ENCODE results near the gene NME9. TPM values are rescaled to one million over a fixed set of nuclear protein-coding genes. Genes with fewer than 3 reads are reported as not detected.

The NME9 gene
- total RNA-seq, 5 donors from 2014 or later (not counting 1 experiment from before 2014, with no cell fraction given) = 0.51 to 1.3 (median 0.88) TPM

DNA sequence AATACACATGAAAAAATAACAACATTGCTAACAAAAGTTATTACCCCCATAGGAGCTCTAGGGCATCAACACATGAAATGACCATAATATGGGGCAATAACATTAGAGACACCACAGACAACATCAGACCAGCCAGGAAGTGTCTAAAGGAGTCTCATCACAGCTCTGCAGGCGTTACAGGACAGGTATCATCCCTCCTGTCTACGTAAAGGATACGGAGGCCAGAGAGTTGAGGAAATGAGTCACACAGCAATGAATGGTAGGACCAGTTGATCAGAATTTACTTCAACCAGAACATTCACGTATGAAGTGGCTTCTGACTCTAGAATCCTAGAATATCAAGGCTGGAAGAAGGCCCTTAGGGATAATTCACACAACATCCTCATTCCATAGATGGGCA, 1.8 kb downstream of the NME9 start:
- Histone ChIP-seq H3K27ac (ENCODE audit: low read length) (no peak overlapping the region), H3K4me3 (ENCODE audit: control insufficient read depth in 1 of 2, extremely low read depth in 1 of 2, low read length in 1 of 2) (no peak overlapping the region), H3K4me1 (ENCODE audit: control insufficient read depth in 1 of 2, extremely low read depth in 1 of 2, insufficient read depth in 2 of 2, low read length in 2 of 2) (peaks cover 9 to 20% of the 10 kb centered on the region in 2 experiments), H3K27me3 (replicated peaks in 1 of 2; ENCODE audit: control insufficient read depth in 2 of 2, extremely low read depth in 1 of 2, insufficient read depth in 2 of 2, low read length in 1 of 2) (no peaks in the 10 kb centered on the region), H3K36me3 (ENCODE audit: control insufficient read depth in 2 of 2, extremely low read depth in 1 of 2, insufficient read depth in 1 of 2, low read length in 1 of 2) (no peaks in the 10 kb centered on the region), H3K9me3 (no peaks in the 10 kb centered on the region)
- ChIA-PET POLR2A (no interaction called here), CTCF (interaction anchor here (0.5 to 1.4 kb wide), 5 partner anchors 8 to 597 kb away, joined by 3 read pairs; no protein-coding TSS in a partner anchor)
- Mint-ChIP-seq H3K4me3 (peak overlapping the region in 1 of 3 donors; percentile 12), H3K27me3 (no peaks in the 10 kb centered on the region), H3K36me3 (no peaks in the 10 kb centered on the region), H3K27ac (peak overlapping the region in 1 of 2 donors; percentile 25), H3K9me3 (no peaks in the 10 kb centered on the region), H3K4me1 (peaks cover 37 to 48% (median 43%) of the 10 kb centered on the region in 3 donors)
- ATAC-seq (replicated peaks in 1 of 4) (no peak), DNase-seq (no peak)
- WGBS (ENCODE audit: insufficient coverage) = 53% methylated on average over 3 of the region's 4 CpGs

DNA sequence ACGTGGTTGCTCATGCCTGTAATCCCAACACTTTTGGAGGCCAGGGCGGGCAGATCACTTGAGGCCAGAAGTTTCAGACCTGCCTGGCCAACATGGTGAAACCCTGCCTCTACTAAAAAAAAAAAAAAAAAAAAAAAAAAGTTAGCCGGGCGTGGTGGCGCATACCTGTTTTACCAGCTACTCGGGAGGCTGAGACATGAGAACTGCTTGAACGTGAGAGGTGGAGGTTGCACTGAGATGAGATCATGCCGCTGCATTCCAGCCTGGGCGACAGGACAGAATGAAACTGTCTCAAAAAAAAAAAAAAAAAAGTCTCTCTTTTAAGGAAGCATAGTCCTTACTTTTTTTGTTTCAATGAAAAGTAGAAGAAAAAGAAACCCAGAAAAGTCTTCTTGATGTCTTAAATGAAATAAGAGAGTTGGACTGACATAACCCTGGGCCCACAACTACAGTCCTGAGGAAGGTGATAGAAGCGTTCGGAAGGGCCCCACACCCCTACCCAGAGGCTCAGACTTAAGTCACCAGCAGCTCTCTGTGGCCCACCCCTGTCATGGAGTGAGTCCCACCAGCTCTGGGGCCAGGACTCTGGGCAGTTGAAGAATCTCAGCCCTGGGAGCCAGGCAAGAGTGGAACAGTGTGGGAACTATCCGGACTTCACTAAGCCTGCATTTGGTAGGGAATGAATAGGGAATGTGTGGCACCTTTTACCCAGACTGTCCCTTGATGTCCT, 2.6 kb downstream of the NME9 start:
- Mint-ChIP-seq H3K4me1 (peaks cover 43 to 50% (median 47%) of the 10 kb centered on the region in 3 donors), H3K27me3 (no peaks in the 10 kb centered on the region), H3K9me3 (no peaks in the 10 kb centered on the region), H3K36me3 (no peaks in the 10 kb centered on the region), H3K27ac (no peak overlapping the region), H3K4me3 (no peak overlapping the region)
- Histone ChIP-seq H3K9me3 (no peaks in the 10 kb centered on the region), H3K27ac (ENCODE audit: low read length) (no peak overlapping the region), H3K4me1 (ENCODE audit: control insufficient read depth in 1 of 2, extremely low read depth in 1 of 2, insufficient read depth in 2 of 2, low read length in 2 of 2) (peaks cover 14 to 28% of the 10 kb centered on the region in 2 experiments), H3K36me3 (ENCODE audit: control insufficient read depth in 2 of 2, extremely low read depth in 1 of 2, insufficient read depth in 1 of 2, low read length in 1 of 2) (no peaks in the 10 kb centered on the region), H3K27me3 (replicated peaks in 1 of 2; ENCODE audit: control insufficient read depth in 2 of 2, extremely low read depth in 1 of 2, insufficient read depth in 2 of 2, low read length in 1 of 2) (no peaks in the 10 kb centered on the region), H3K4me3 (ENCODE audit: control insufficient read depth in 1 of 2, extremely low read depth in 1 of 2, low read length in 1 of 2) (no peak overlapping the region)
- WGBS (ENCODE audit: insufficient coverage) = 86% methylated on average over 3 of the region's 12 CpGs
- ChIA-PET CTCF (no interaction called here), POLR2A (interaction anchor here in 1 of 2 donors (0.8 kb wide), 1 partner anchor 140 kb away, joined by 8 read pairs; the partner anchor contains the start of gene ARMC8)
- ATAC-seq (replicated peaks in 1 of 4) (no peak), DNase-seq (no peak)

GRCh38 chr3:138325990-138326389, 3.7 kb downstream of the NME9 start:
- H3K27me3 Mint-ChIP-seq = no peaks in the 10 kb centered on the region
- Histone ChIP-seq H3K9me3 (no peaks in the 10 kb centered on the region), H3K27ac (ENCODE audit: low read length) (no peak overlapping the region), H3K27me3 (replicated peaks in 1 of 2; ENCODE audit: control insufficient read depth in 2 of 2, extremely low read depth in 1 of 2, insufficient read depth in 2 of 2, low read length in 1 of 2) (no peaks in the 10 kb centered on the region), H3K4me1 (ENCODE audit: control insufficient read depth in 1 of 2, extremely low read depth in 1 of 2, insufficient read depth in 2 of 2, low read length in 2 of 2) (peaks cover 14 to 31% of the 10 kb centered on the region in 2 experiments), H3K4me3 (ENCODE audit: control insufficient read depth in 1 of 2, extremely low read depth in 1 of 2, low read length in 1 of 2) (no peak overlapping the region), H3K36me3 (ENCODE audit: control insufficient read depth in 2 of 2, extremely low read depth in 1 of 2, insufficient read depth in 1 of 2, low read length in 1 of 2) (no peaks in the 10 kb centered on the region)
- ATAC-seq (replicated peaks in 1 of 4) (no peak), DNase-seq (no peak)
- CTCF ChIA-PET = interaction anchor here in 1 of 2 donors (0.6 to 0.7 kb wide), 3 partner anchors 9 to 269 kb away, joined by 3 to 9 read pairs (median 5); no protein-coding TSS in a partner anchor
- H3K27ac Mint-ChIP-seq = no peak overlapping the region
- no peaks in the 10 kb centered on the region for H3K36me3 Mint-ChIP-seq
- peaks cover 49 to 56% (median 52%) of the 10 kb centered on the region in 3 donors for H3K4me1 Mint-ChIP-seq
- H3K9me3 Mint-ChIP-seq = no peaks in the 10 kb centered on the region
- no peak overlapping the region for H3K4me3 Mint-ChIP-seq
- POLR2A ChIA-PET = interaction anchor here in 1 of 2 donors (0.6 kb wide), 1 partner anchor 12 kb away, joined by 3 read pairs; no protein-coding TSS in a partner anchor

DNA sequence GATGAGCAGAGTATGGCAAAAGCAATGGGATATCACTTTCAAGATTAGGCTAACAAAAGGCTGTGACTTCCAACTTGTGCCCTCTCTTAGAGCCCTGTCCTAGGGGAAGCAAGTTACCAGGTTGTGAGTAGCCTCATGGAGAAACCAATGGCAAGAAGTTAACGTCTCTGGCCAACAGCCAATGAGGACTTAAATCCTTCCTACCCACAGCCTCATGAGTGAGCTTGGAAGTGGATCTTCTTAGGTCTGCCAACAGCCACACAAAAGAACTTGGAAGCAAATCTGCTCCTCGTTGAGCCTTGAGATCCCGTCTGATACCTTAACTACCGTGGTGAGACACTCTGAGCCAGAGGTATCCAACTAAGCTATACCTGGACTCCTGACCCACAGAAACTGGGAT, 5.7 kb downstream of the NME9 start:
- DNase-seq = no peak
- Histone ChIP-seq H3K27me3 (replicated peaks in 1 of 2; ENCODE audit: control insufficient read depth in 2 of 2, extremely low read depth in 1 of 2, insufficient read depth in 2 of 2, low read length in 1 of 2) (no peaks in the 10 kb centered on the region), H3K4me1 (ENCODE audit: control insufficient read depth in 1 of 2, extremely low read depth in 1 of 2, insufficient read depth in 2 of 2, low read length in 2 of 2) (peaks cover 14 to 22% of the 10 kb centered on the region in 2 experiments), H3K4me3 (ENCODE audit: control insufficient read depth in 1 of 2, extremely low read depth in 1 of 2, low read length in 1 of 2) (no peak overlapping the region), H3K36me3 (ENCODE audit: control insufficient read depth in 2 of 2, extremely low read depth in 1 of 2, insufficient read depth in 1 of 2, low read length in 1 of 2) (no peaks in the 10 kb centered on the region), H3K27ac (ENCODE audit: low read length) (no peak overlapping the region), H3K9me3 (no peaks in the 10 kb centered on the region)
- H3K27me3 Mint-ChIP-seq = no peaks in the 10 kb centered on the region
- H3K27ac Mint-ChIP-seq = no peak overlapping the region
- ChIA-PET POLR2A (no interaction called here), CTCF (no interaction called here)
- ATAC-seq (replicated peaks in 1 of 4) = no peak
- H3K36me3 Mint-ChIP-seq = no peaks in the 10 kb centered on the region
- H3K4me1 Mint-ChIP-seq = peaks cover 42 to 47% (median 42%) of the 10 kb centered on the region in 3 donors
- no peaks in the 10 kb centered on the region for H3K9me3 Mint-ChIP-seq
- H3K4me3 Mint-ChIP-seq = no peak overlapping the region
- no CpG with 5 or more reads among the region's 4 CpGs for WGBS (ENCODE audit: insufficient coverage)

GRCh38 chr3:138317687-138318086, 12.0 kb downstream of the NME9 start:
- Mint-ChIP-seq H3K27ac (no peak overlapping the region), H3K4me3 (no peak overlapping the region), H3K9me3 (peaks cover 0 to 2% (median 1%) of the 10 kb centered on the region in 3 donors), H3K27me3 (no peaks in the 10 kb centered on the region), H3K36me3 (no peaks in the 10 kb centered on the region), H3K4me1 (peaks cover 10 to 15% (median 14%) of the 10 kb centered on the region in 3 donors)
- H3K27me3 ChIP-seq (replicated peaks in 1 of 2; ENCODE audit: control insufficient read depth in 2 of 2, extremely low read depth in 1 of 2, insufficient read depth in 2 of 2, low read length in 1 of 2) = no peaks in the 10 kb centered on the region
- no peak overlapping the region for H3K4me3 ChIP-seq (ENCODE audit: control insufficient read depth in 1 of 2, extremely low read depth in 1 of 2, low read length in 1 of 2)
- ATAC-seq (replicated peaks in 1 of 4) (no peak), DNase-seq (no peak)
- H3K36me3 ChIP-seq (ENCODE audit: control insufficient read depth in 2 of 2, extremely low read depth in 1 of 2, insufficient read depth in 1 of 2, low read length in 1 of 2) = no peaks in the 10 kb centered on the region
- peaks cover 4 to 10% of the 10 kb centered on the region in 2 experiments for H3K4me1 ChIP-seq (ENCODE audit: control insufficient read depth in 1 of 2, extremely low read depth in 1 of 2, insufficient read depth in 2 of 2, low read length in 2 of 2)
- ChIA-PET POLR2A (interaction anchor here in 1 of 2 donors (0.8 kb wide), 1 partner anchor 25 kb away, joined by 3 read pairs; no protein-coding TSS in a partner anchor), CTCF (interaction anchor here in 1 of 2 donors (0.9 kb wide), 1 partner anchor 8 kb away, joined by 5 read pairs; no protein-coding TSS in a partner anchor)
- no CpG with 5 or more reads among the region's 1 CpG for WGBS (ENCODE audit: insufficient coverage)
- no peaks in the 10 kb centered on the region for H3K9me3 ChIP-seq
- no peak overlapping the region for H3K27ac ChIP-seq (ENCODE audit: low read length)

DNA sequence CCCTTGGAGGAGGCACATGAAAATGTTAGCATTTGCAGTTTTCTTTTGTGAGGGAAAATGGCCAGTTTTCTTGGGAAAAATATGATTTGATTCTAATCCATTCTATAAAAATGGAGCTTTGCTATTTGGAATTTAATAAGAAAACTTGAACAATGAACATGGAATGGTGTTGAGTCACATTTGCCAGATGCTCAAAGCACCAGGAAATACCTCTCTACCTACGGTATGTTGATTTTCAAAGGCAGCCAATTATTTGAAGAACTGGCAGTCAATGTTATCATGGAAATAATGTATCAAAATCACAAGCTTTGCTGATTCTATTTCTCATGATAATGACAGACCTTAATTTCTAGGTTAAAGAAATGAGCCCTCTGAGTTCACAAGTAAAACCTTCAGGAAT, 14.9 kb downstream of the NME9 start:
- Histone ChIP-seq H3K4me3 (ENCODE audit: control insufficient read depth in 1 of 2, extremely low read depth in 1 of 2, low read length in 1 of 2) (no peak overlapping the region), H3K27ac (ENCODE audit: low read length) (no peak overlapping the region), H3K36me3 (ENCODE audit: control insufficient read depth in 2 of 2, extremely low read depth in 1 of 2, insufficient read depth in 1 of 2, low read length in 1 of 2) (no peaks in the 10 kb centered on the region), H3K4me1 (ENCODE audit: control insufficient read depth in 1 of 2, extremely low read depth in 1 of 2, insufficient read depth in 2 of 2, low read length in 2 of 2) (no peaks in the 10 kb centered on the region), H3K27me3 (replicated peaks in 1 of 2; ENCODE audit: control insufficient read depth in 2 of 2, extremely low read depth in 1 of 2, insufficient read depth in 2 of 2, low read length in 1 of 2) (no peaks in the 10 kb centered on the region), H3K9me3 (peaks cover 3% of the 10 kb centered on the region)
- Mint-ChIP-seq H3K27me3 (no peaks in the 10 kb centered on the region), H3K4me3 (no peak overlapping the region), H3K27ac (no peak overlapping the region), H3K36me3 (peaks cover 9% of the 10 kb centered on the region), H3K4me1 (no peaks in the 10 kb centered on the region), H3K9me3 (peaks cover 17 to 26% (median 20%) of the 10 kb centered on the region in 3 donors)
- POLR2A ChIA-PET = no interaction called here
- ATAC-seq (replicated peaks in 1 of 4) (no peak), DNase-seq (no peak)
- CTCF ChIA-PET = interaction anchor here in 1 of 2 donors (1.2 kb wide), 1 partner anchor 16 kb away, joined by 3 read pairs; no protein-coding TSS in a partner anchor
- WGBS (ENCODE audit: insufficient coverage) = no CpG with 5 or more reads among the region's 1 CpG

Data from T-cell (primary cell).